B cell (primary cell): ENCODE data around the gene ADGRA1. TPM values are rescaled to one million over a fixed set of nuclear protein-coding genes. Genes with fewer than 3 reads are reported as not detected.

Experiments used
- ATAC-seq: fragments of 200-7000 bp; cut with Tn5 transposase; one replicate; pipeline ENCODE4 v1.10.0; 2021; ENCODE audit warnings: low read depth, mild to moderate bottlenecking, moderate number of reproducible peaks, moderate library complexity
- CTCF ChIA-PET: fragments of 350-600 bp; sonication (Branson Sonifier 250); formaldehyde crosslinking; loops from one replicate; lab custom pipeline; 2021; ENCODE audit warnings: antibody characterized with exemption, inconsistent platforms; lab: Charles Lee
- POLR2A ChIA-PET: fragments of 350-600 bp; sonication (Branson Sonifier 250); formaldehyde crosslinking; loops from one replicate; lab custom pipeline; 2021; ENCODE audit warnings: antibody characterized with exemption; lab: Charles Lee
- DNase-seq: peaks from one replicate; pipeline ENCODE4 v3.0.0; 2013
- H2AFZ ChIP-seq: 2 replicates; pipeline ENCODE4 v1.6.1; 2012; ENCODE audit warnings: mild to moderate bottlenecking, low read depth, low read length; ENCODE audit not compliant: insufficient read depth, poor library complexity, severe bottlenecking
- H3K27ac ChIP-seq, 2 donors: 1 replicate in 1 of 2; 2 replicates in 1 of 2; pipeline ENCODE4 v1.5.1; 2012 to 2013; ENCODE audit warnings: low read length in 2 of 2, mild to moderate bottlenecking in 2 of 2, moderate library complexity in 1 of 2
- H3K27me3 ChIP-seq, 4 experiments: fragments of 200-600 bp in 1 of 4; sonication (generic) in 1 of 4; replicated peaks in 1 of 4; 1 replicate in 2 of 4; 2 replicates in 2 of 4; pipeline versions ENCODE4 v1.6.1 to v1.7.0; 2013 to 2016; ENCODE audit warnings: low read length in 3 of 4, mild to moderate bottlenecking in 2 of 4, mixed read lengths in 1 of 4, moderate library complexity in 1 of 4; ENCODE audit not compliant: insufficient read depth in 4 of 4, control insufficient read depth in 3 of 4; ENCODE audit errors: control extremely low read depth in 1 of 4
- H3K36me3 ChIP-seq, 2 experiments: replicated peaks in 1 of 2; 1 replicate in 1 of 2; 2 replicates in 1 of 2; pipeline versions ENCODE4 v1.6.1 to v1.7.1; 2013; ENCODE audit warnings: low read length in 1 of 2; ENCODE audit not compliant: insufficient read depth in 2 of 2, control insufficient read depth in 1 of 2; ENCODE audit errors: control extremely low read depth in 1 of 2, extremely low read depth in 1 of 2
- H3K4me1 ChIP-seq, 2 donors: fragments of 200-600 bp in 1 of 2; sonication (generic) in 1 of 2; 1 replicate in 1 of 2; 2 replicates in 1 of 2; pipeline versions ENCODE4 v1.5.1 to v1.6.1; 2013 to 2017; ENCODE audit warnings: low read length in 2 of 2; ENCODE audit not compliant: control insufficient read depth in 2 of 2, insufficient read depth in 2 of 2
- H3K4me2 ChIP-seq: replicated peaks from 2 replicates; pipeline ENCODE3; 2012; ENCODE audit warnings: mild to moderate bottlenecking, low read depth, low read length; ENCODE audit not compliant: poor library complexity, severe bottlenecking
- H3K4me3 ChIP-seq, 5 experiments: fragments of 200-600 bp in 1 of 5; sonication (generic) in 1 of 5; 1 replicate in 3 of 5; 2 replicates in 2 of 5; pipeline versions ENCODE4 v1.5.1 to v1.7.0; 2011 to 2016; ENCODE audit warnings: low read length in 4 of 5, mild to moderate bottlenecking in 4 of 5, low read depth in 2 of 5, control low read depth in 1 of 5, moderate library complexity in 1 of 5; ENCODE audit not compliant: insufficient read depth in 1 of 5; ENCODE audit errors: control extremely low read depth in 1 of 5, extremely low read depth in 1 of 5
- H3K79me2 ChIP-seq: fragments of 200-600 bp; sonication (generic); one replicate; pipeline ENCODE4 v1.6.0; 2016; ENCODE audit warnings: low read length; ENCODE audit not compliant: control insufficient read depth, insufficient read depth
- H3K9ac ChIP-seq: fragments of 200-600 bp; sonication (generic); 2 replicates; pipeline ENCODE4 v1.6.1; 2017; ENCODE audit warnings: mild to moderate bottlenecking, low read length, moderate library complexity
- H3K9me3 ChIP-seq, 3 donors: one replicate each; pipeline versions ENCODE4 v1.6.1 to v1.7.1; 2013; ENCODE audit warnings: low read length in 2 of 3; ENCODE audit not compliant: control insufficient read depth in 2 of 3, insufficient read depth in 1 of 3; ENCODE audit errors: control extremely low read depth in 1 of 3
- H4K20me1 ChIP-seq: 2 replicates; pipeline ENCODE4 v1.6.0; 2012; ENCODE audit warnings: mild to moderate bottlenecking, low read length; ENCODE audit not compliant: insufficient read depth, control insufficient read depth, poor library complexity, severe bottlenecking
- H3K27ac Mint-ChIP-seq: one replicate; pipeline ENCODE4 v1.8.0; 2021; ENCODE audit warnings: mixed read lengths
- H3K27me3 Mint-ChIP-seq: one replicate; pipeline ENCODE4 v1.8.0; 2021; ENCODE audit warnings: mixed read lengths
- H3K4me1 Mint-ChIP-seq: one replicate; pipeline ENCODE4 v1.8.0; 2021; ENCODE audit warnings: mixed read lengths
- H3K4me3 Mint-ChIP-seq: one replicate; pipeline ENCODE4 v1.8.0; 2021; ENCODE audit warnings: mixed read lengths
- H3K9me3 Mint-ChIP-seq: one replicate; pipeline ENCODE4 v1.8.0; 2022; ENCODE audit warnings: mixed read lengths; ENCODE audit not compliant: insufficient read depth
- EZH2 ChIP-seq: IDR thresholded peaks from 2 replicates; pipeline ENCODE4 v1.6.1; 2012; ENCODE audit warnings: borderline replicate concordance, low read depth, mild to moderate bottlenecking, moderate library complexity, low read length; ENCODE audit not compliant: insufficient read depth, poor library complexity, severe bottlenecking
- WGBS: methylation state at CpG from one replicate; pipeline ENCODE4 v1.1.5; 2013; ENCODE audit warnings: missing lambda C conversion rate; ENCODE audit not compliant: insufficient coverage; 5-methylcytosine and 5-hydroxymethylcytosine counted together
- intact Hi-C: fragments of 100-400 bp; cut with micrococcal nuclease; formaldehyde crosslinking; loops from one replicate; pipeline ENCODE4 v1.10.0; 2022
- polyA plus RNA-seq: library from polyadenylated mRNA; depleted of rRNA; stranded (reverse); fragments of >200 nt; gene quantifications from 2 replicates; pipeline ENCODE4 v1.2.3, GENCODE V29; 2012
- total RNA-seq, 2 donors: library from RNA; stranded (reverse); fragments of 120-200 nt in 1 of 2; gene quantifications; 1 replicate in 1 of 2; 2 replicates in 1 of 2; pipeline versions ENCODE4 v1.2.3 to v1.2.4, GENCODE V29; 2013 to 2022
- TF ChIP-seq, protein P1 (sequence below): fragments of 200-600 bp; IDR thresholded peaks from one replicate; pipeline ENCODE4 v1.8.0; 2022; ENCODE audit warnings: antibody characterized with exemption, mild to moderate bottlenecking

Gene ADGRA1
- total and polyA plus RNA-seq, 2 donors (not counting 1 experiment from before 2014, with no cell fraction given) = not detected

DNA sequence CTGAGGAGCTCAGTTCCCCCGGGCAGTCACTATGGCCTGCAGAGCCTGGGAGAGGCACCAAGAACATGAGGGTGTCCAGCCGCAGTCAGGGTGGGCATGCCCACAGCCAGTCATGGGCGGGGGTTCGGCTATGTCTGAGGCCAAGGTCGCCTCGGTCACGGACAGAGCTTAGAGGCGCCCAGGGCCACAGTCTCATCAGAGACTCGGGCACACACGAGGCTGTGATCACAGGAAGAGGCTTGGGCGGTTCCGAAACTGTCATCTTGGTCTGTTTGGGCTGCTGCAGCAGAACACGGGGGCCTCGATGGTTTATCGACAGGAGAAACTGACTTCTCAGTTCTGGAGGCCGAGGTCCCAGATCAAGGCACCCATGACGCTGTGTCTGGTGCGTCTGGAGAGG lies 9.7 kb downstream of the ADGRA1 start:
- Histone ChIP-seq H3K27me3 (peaks cover 0 to 7% (median 0%) of the 10 kb centered on the region in 4 experiments), H3K27ac (no peak overlapping the region), H3K4me2 (no peak overlapping the region), H2AFZ (no peak overlapping the region), H3K9ac (no peak overlapping the region), H4K20me1 (no peaks in the 10 kb centered on the region), H3K36me3 (no peaks in the 10 kb centered on the region), H3K9me3 (no peaks in the 10 kb centered on the region), H3K4me3 (no peak overlapping the region), H3K79me2 (no peaks in the 10 kb centered on the region), H3K4me1 (no peaks in the 10 kb centered on the region)
- DNase-seq (no peak), ATAC-seq (no peak)
- Mint-ChIP-seq H3K4me3 (no peak overlapping the region), H3K9me3 (no peaks in the 10 kb centered on the region), H3K27me3 (peaks cover 5% of the 10 kb centered on the region), H3K4me1 (peaks cover 4% of the 10 kb centered on the region), H3K27ac (no peak overlapping the region)
- TF ChIP-seq EZH2 = no peak
- TF ChIP-seq, protein P1, sequence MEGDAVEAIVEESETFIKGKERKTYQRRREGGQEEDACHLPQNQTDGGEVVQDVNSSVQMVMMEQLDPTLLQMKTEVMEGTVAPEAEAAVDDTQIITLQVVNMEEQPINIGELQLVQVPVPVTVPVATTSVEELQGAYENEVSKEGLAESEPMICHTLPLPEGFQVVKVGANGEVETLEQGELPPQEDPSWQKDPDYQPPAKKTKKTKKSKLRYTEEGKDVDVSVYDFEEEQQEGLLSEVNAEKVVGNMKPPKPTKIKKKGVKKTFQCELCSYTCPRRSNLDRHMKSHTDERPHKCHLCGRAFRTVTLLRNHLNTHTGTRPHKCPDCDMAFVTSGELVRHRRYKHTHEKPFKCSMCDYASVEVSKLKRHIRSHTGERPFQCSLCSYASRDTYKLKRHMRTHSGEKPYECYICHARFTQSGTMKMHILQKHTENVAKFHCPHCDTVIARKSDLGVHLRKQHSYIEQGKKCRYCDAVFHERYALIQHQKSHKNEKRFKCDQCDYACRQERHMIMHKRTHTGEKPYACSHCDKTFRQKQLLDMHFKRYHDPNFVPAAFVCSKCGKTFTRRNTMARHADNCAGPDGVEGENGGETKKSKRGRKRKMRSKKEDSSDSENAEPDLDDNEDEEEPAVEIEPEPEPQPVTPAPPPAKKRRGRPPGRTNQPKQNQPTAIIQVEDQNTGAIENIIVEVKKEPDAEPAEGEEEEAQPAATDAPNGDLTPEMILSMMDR = no peak
- ChIA-PET CTCF (no interaction called here), POLR2A (no interaction called here)
- intact Hi-C loops = no loop called here
- 88% methylated on average over 18 of the region's 18 CpGs for WGBS

DNA sequence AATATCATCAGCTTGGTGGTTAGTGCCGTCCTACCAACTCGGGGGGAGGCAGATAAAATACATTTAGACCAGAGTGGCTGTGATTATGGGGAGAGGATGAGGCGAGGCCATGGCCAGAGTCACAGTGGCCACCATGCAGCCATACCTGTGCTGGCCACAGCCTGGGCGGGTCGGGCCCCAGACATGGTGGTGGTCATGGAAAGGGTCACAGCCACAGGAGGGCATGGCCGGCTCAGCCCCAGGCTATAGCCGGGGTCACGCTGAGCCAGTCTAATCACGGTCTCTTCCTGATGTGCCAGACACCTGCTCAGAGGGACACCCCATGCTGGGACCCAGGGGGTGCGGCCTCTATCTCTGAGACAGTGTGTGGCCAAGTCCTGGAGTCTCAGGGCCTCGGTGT lies 10.2 kb downstream of the ADGRA1 start:
- Histone ChIP-seq H3K4me2 (no peak overlapping the region), H2AFZ (no peak overlapping the region), H3K4me3 (no peak overlapping the region), H3K9ac (no peak overlapping the region), H4K20me1 (no peaks in the 10 kb centered on the region), H3K79me2 (no peaks in the 10 kb centered on the region), H3K27me3 (peaks cover 0 to 7% (median 0%) of the 10 kb centered on the region in 4 experiments), H3K9me3 (no peaks in the 10 kb centered on the region), H3K36me3 (no peaks in the 10 kb centered on the region), H3K4me1 (no peaks in the 10 kb centered on the region), H3K27ac (no peak overlapping the region)
- intact Hi-C loops = no loop called here
- ATAC-seq (no peak), DNase-seq (no peak)
- TF ChIP-seq, protein P1 = no peak
- no peak for TF ChIP-seq EZH2
- ChIA-PET CTCF (no interaction called here), POLR2A (no interaction called here)
- WGBS = 90% methylated on average over 10 of the region's 11 CpGs
- peaks cover 4% of the 10 kb centered on the region for H3K4me1 Mint-ChIP-seq
- H3K4me3 Mint-ChIP-seq = no peak overlapping the region
- H3K9me3 Mint-ChIP-seq = no peaks in the 10 kb centered on the region
- H3K27ac Mint-ChIP-seq = no peak overlapping the region
- H3K27me3 Mint-ChIP-seq = peaks cover 5% of the 10 kb centered on the region
